Activated CD8-positive, alpha-beta memory T cell treated with anti-CD3 and anti-CD28 coated beads, Interleukin-2, amount 50 U/mL, for 4 hours (primary cell): ENCODE results near the gene ALG3.
A peak's percentile ranks its signal among the peaks of the same experiment; 100 is the strongest.
"Not testable (repeated sequence)": the region's sequence is repeated elsewhere in the genome, so short reads cannot be mapped to it uniquely, and the experiment has no call there.

Source experiments
- DNase-seq: peaks from one replicate; pipeline ENCODE4 v3.0.0-alpha.2; 2020

The ALG3 gene

GRCh38 chr3:184248454-184249411, at the start of gene ALG3:
Gene ALG3, minus strand, starts transcription at chr3:184248962. Its CDS starts 22 bp downstream, at chr3:184248940.
- peak; percentile 87 for DNase-seq

- no peak for DNase-seq
Observed at GRCh38 chr3:184296616-184297015, 47.9 kb upstream of the ALG3 start.

- no peak for DNase-seq
Observed at GRCh38 chr3:184295771-184296170, 47.0 kb upstream of the ALG3 start.

GRCh38 chr3:184291738-184292445, 43.1 kb upstream of the ALG3 start:
- no peak for DNase-seq

GRCh38 chr3:184291044-184291737, 42.4 kb upstream of the ALG3 start:
- DNase-seq = no peak

GRCh38 chr3:184290331-184290730, 41.6 kb upstream of the ALG3 start:
- DNase-seq = no peak

DNA sequence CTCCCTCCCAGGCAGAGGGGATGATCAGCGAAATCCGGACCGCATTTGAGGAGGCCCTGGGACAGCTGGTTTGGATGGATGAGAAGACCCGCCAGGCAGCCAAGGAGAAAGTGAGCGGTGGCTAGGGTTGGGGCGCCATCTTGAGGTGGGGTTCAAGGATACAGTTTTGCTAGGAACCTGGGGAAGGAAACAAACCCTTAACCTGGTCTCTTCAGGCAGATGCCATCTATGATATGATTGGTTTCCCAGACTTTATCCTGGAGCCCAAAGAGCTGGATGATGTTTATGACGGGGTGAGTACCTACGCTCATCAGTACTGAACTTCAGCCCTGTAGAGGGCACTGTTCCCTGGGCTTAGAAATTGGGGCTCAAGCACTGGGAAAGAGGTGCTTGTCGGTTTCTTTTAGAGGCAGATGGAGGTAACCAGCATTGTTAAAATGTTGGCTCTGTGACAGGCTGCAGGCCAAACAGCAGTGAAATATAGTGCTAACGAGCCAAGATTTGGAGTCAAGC, 40.7 kb upstream of the ALG3 start:
- DNase-seq = peak; percentile 65

- DNase-seq = no peak
Observed at GRCh38 chr3:184284696-184285095, 35.9 kb upstream of the ALG3 start.

GRCh38 chr3:184283681-184284080, 34.9 kb upstream of the ALG3 start:
- no peak for DNase-seq

DNA sequence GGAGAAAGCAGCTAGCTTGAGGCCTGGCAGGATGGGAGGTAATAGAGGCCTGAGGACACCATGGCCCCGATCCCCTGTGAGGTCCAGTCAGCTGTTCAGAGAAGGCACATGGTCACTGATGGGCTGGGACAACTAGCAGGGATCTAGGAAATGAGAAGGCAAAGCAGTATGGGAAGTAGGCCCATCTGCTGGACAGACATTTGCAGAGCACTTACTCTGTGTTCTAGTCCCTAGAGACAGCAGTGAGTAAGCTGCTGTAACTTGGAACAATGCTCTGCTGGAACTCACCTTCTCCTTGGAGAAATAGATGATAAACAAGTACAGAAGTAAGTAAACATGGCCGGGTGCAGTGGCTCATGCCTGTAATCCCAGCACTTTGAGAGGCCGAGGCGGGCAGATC, 34.2 kb upstream of the ALG3 start:
- DNase-seq = no peak

GRCh38 chr3:184277366-184277765, 28.6 kb upstream of the ALG3 start:
- DNase-seq = no peak

DNA sequence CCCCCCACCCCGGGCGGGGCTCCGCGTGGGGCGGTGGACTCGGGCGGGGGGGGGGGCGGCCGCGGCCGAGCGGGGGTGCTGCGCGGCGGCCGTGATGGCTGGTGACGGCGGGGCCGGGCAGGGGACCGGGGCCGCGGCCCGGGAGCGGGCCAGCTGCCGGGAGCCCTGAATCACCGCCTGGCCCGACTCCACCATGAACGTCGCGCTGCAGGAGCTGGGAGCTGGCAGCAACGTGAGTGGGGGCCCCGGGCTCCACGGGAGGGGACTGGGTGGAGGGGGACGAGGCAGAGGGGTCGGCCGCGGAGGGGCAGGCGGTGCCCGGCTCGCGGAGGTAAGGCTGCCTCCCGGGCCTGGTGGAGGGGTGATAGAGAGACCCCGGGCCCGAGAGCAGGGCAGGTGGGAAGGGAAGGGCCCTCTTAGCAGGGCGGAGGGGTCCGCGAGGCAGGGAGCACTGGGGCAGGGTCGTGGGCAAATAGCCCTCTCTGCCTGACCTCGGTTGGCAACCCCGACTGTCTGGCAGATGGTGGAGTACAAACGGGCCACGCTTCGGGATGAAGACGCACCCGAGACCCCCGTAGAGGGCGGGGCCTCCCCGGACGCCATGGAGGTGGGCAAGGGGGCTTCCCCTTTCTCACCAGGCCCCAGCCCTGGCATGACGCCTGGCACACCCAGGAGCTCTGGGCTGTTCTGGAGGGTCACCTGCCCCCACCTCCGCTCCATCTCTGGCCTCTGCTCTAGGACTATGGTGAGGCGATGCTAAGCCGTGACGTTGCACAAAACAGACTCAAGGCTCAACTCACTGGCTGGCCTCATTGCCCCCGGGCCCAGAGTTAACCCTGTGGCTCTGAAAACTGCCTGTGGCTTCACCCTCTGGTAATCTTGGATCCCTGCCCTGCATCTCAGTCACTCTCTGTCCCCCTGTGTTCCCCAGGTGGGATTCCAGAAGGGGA, 27.5 kb upstream of the ALG3 start, which contains the start of gene ECE2:
TSS of gene ECE2 (plus strand) at position 62 of the 950 bp plus-strand sequence. CDS start at position 194, 132 bp downstream.
- DNase-seq = no peak

DNA sequence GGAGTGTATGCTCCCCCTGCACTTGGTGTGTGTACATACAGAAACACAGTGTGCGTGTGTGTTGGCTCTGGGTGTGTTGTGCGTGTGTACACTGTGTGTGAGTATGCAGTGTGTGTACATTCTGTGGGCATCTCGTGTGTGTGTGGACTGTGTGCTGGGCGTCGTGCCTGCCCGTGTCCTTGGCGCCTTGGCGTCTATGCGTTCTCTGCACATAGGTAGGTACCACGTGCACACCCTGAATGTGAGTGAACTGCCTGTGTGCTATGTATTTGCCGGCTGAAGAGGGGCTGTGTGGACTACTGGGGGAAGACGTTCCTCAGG, 26.6 kb upstream of the ALG3 start:
- DNase-seq = no peak

- DNase-seq = no peak
Observed at GRCh38 chr3:184272269-184272668, 23.5 kb upstream of the ALG3 start.

GRCh38 chr3:184267249-184267648, 18.5 kb upstream of the ALG3 start:
- not testable (repeated sequence) for DNase-seq

DNA sequence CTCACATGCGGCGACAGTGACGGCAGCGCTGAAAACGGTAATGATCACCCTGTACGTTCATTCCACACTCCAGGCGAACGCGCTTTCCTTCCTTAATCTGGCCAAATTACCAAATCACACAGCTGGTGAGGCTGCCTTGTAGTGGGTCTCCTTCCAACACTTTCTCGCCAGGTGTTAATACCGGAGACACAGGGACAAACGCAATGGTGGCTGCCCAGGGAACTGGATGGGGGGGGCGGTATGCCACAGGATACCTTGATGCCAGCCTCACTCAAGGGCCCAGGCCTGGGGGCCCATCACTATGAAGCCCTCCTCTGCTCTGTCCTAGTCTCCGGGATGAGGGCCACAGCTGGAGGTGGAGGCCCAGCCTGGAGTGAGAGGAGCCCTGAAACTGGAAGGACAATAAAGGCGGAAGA, 14.0 kb upstream of the ALG3 start:
- no peak for DNase-seq

- peak; percentile 41 for DNase-seq
Observed at GRCh38 chr3:184261854-184262763, 13.3 kb upstream of the ALG3 start.

DNA sequence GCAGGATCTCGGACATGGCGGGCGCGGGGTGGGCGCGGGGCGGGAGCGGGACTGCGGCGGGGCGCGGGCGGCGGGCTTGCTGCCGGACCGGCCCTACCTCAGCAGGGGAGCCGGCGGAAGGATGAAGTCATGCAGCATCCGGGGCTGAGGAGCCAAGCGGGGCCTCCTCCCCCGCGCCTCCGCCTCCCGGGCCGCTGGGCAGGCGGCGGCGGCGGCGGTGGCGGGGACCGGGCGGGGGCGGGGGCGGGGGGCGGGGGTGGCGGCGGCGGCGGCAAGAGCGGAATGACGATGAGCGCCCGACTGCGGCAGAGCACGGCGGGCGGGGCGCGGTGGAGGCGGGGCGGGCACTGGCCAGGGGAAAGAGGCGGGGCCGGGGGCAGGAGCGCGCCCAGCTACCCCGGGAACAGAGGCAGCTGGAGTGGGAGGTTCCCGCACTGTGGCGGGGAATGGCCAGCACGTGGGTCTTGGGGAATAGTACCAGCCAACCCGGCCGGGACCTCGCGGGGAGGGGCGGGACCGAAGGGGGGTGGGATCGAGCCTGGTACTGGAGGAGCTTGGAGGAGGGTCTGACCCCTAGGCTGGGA, 12.6 kb upstream of the ALG3 start, which contains the start of gene CAMK2N2:
TSS of gene CAMK2N2 (minus strand) at position 284 of the 584 bp plus-strand sequence. CDS start at position 16, 268 bp downstream.
- peak; percentile 62 for DNase-seq

DNA sequence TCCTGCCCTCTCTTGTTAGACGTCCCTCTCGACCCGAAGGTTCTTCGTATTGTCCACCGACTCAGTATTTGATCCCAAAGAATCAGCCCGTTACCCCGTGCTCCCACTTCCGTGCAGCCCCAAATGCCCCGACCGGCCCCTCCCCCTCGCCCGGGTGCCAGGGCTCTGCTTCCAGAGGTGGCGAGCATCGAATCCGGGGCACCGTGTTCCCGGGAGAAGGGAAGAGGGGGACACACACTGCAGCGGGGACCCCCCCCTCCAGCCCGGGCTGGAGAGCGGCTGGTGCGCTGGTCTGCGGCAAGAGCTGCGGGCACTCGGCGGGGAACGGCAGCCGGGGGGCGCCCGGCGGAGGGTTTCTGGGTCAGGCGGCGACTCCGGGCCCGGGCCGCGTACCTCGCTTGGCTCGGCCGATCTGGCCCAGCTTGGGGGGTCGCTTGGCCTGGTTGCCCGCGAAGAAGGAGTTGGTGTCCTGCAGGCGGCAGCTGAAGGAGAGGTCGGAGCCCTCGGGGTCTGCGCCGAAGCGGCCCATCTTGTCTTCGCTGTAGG, 12.0 kb upstream of the ALG3 start:
- DNase-seq = no peak
